GM18858 (cell line): ENCODE measurements around the gene RCCD1.
"Not testable (repeated sequence)": the region's sequence is repeated elsewhere in the genome, so short reads cannot be mapped to it uniquely, and the experiment has no call there.

Experiments
- ATAC-seq: cut with Tn5 transposase; IDR thresholded peaks from one replicate; pipeline ENCODE4 v1.9.1; 2021; ENCODE audit not compliant: unreplicated experiment

RCCD1 gene

GRCh38 chr15:90954712-90955623, at the start of gene RCCD1:
Gene RCCD1, plus strand, starts transcription at chr15:90954884. Its CDS starts 1,851 bp downstream, at chr15:90956735.
- peak; percentile 87 for ATAC-seq

- no peak for ATAC-seq
These were observed 49.1 kb upstream of the RCCD1 start for GRCh38 chr15:90905306-90906180.

- ATAC-seq = no peak
These were observed 48.4 kb upstream of the RCCD1 start for GRCh38 chr15:90906181-90906849.

- ATAC-seq = no peak
These were observed 47.5 kb upstream of the RCCD1 start for GRCh38 chr15:90907051-90907660.

GRCh38 chr15:90907838-90908507, 46.7 kb upstream of the RCCD1 start:
- ATAC-seq = no peak

- not testable (repeated sequence) for ATAC-seq
These were observed 45.2 kb upstream of the RCCD1 start for GRCh38 chr15:90909449-90909848.

GRCh38 chr15:90909976-90910375, 44.7 kb upstream of the RCCD1 start:
- no peak for ATAC-seq

- no peak for ATAC-seq
These were observed 44.0 kb upstream of the RCCD1 start for GRCh38 chr15:90910441-90911301.

- ATAC-seq = no peak
These were observed 43.4 kb upstream of the RCCD1 start for GRCh38 chr15:90911302-90911623.

- no peak for ATAC-seq
These were observed 42.5 kb upstream of the RCCD1 start for GRCh38 chr15:90911906-90912769.

GRCh38 chr15:90912770-90913075, 42.0 kb upstream of the RCCD1 start:
- ATAC-seq = no peak

- no peak for ATAC-seq
These were observed 41.2 kb upstream of the RCCD1 start for GRCh38 chr15:90913398-90913944.

GRCh38 chr15:90914305-90915080, 40.2 kb upstream of the RCCD1 start:
- ATAC-seq = no peak

- no peak for ATAC-seq
These were observed 39.4 kb upstream of the RCCD1 start for GRCh38 chr15:90915216-90915807.

- ATAC-seq = no peak
These were observed 38.8 kb upstream of the RCCD1 start for GRCh38 chr15:90915808-90916440.

- ATAC-seq = no peak
These were observed 38.2 kb upstream of the RCCD1 start for GRCh38 chr15:90916461-90916860.

GRCh38 chr15:90917569-90917968, 37.1 kb upstream of the RCCD1 start:
- no peak for ATAC-seq
